Adrenal gland (tissue), 5 donors: ENCODE data around the gene POLD2.

Experiments
- CTCF ChIP-seq, 6 experiments: fragments of 450-650 bp in 4 of 6; fragments of 200-600 bp in 2 of 6; sonication (generic) in 1 of 6; IDR thresholded peaks; 1 replicate in 5 of 6; 2 replicates in 1 of 6; pipeline versions ENCODE4 v1.5.1 to v1.8.0; 2016 to 2021; ENCODE audit warnings: antibody characterized with exemption in 6 of 6, mild to moderate bottlenecking in 2 of 6, moderate library complexity in 1 of 6
- POLR2A ChIP-seq, 2 donors: fragments of 450-650 bp; IDR thresholded peaks; one replicate each; pipeline ENCODE4 v1.6.1; 2017; ENCODE audit warnings: antibody characterized with exemption in 2 of 2, mild to moderate bottlenecking in 2 of 2, moderate library complexity in 1 of 2
- donor health status: DM: no; HTN: no; CAD: no.

GRCh38 chr7:44078521-44078920 lies 44.8 kb downstream of the POLD2 start:
- TF ChIP-seq POLR2A (IDR thresholded peaks at IDR 0.05) (no peak), CTCF (IDR thresholded peaks at IDR 0.05) (no peak)
